Middle frontal gyrus (tissue), 1 donor: ENCODE data around the gene CWF19L1.

Experiments used
- DNase-seq: peaks from one replicate; pipeline ENCODE4 v3.0.0-alpha.2; 2015; ENCODE audit warnings: low spot score; ENCODE audit errors: extremely low spot score

CWF19L1 gene

DNA sequence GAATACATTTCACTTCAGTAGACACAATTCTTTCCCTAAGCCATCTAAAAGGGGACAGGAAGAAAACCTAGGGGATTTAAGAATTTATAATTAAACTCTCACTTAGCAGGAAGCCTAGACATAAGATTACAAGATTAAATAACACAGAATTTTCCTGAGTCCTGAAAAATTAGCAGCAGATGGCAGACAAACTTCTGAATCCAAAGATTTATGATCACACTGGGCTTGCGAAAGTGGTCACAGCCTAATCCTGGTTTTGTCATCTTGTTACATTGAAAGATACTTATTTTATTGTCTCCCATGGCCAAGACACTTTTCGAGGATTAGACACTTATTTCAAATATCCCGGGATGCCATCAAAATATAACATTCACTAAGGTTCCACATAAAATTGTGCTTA is 84.5 kb downstream of the CWF19L1 start:
- DNase-seq = no peak
